Osteocyte (in vitro differentiated cells): ENCODE results near the gene TMEM41B. TPM values are rescaled to one million over a fixed set of nuclear protein-coding genes. Genes with fewer than 3 reads are reported as not detected.

ENCODE experiments used
- total RNA-seq: library from RNA; stranded (reverse); gene quantifications from 2 replicates; pipeline ENCODE4 v1.2.1, GENCODE V29; 2021

The TMEM41B gene
- total RNA-seq, 1 donor from 2014 or later, result 32.3 TPM

Other genes with a start within 250 kb of the TMEM41B start
- gene SCUBE2, start 223.0 kb downstream of the TMEM41B start, total RNA-seq, result 1.9 and 3.3 TPM in 2 replicates
- 115 and 122 TPM in 2 replicates for gene DENND5A, start 49.2 kb downstream of the TMEM41B start, total RNA-seq
- gene IPO7, start 70.1 kb upstream of the TMEM41B start, total RNA-seq, result 104 and 114 TPM in 2 replicates
- gene ZNF143, start 146.4 kb upstream of the TMEM41B start, total RNA-seq, result 22.1 and 26.8 TPM in 2 replicates